Ovary (tissue), 9 donors: ENCODE measurements around the gene OLFM1. TPM values are rescaled to one million over a fixed set of nuclear protein-coding genes. Genes with fewer than 3 reads are reported as not detected.

ENCODE experiments used
- DNase-seq, 5 donors: peaks; one replicate each; pipeline ENCODE4 v3.0.0-alpha.2; 2019 to 2020
- H3K27ac ChIP-seq, 2 donors: fragments of 200-600 bp; one replicate each; pipeline versions ENCODE4 v1.5.1 to v1.8.0; 2019 to 2022
- H3K27me3 ChIP-seq: fragments of 200-600 bp; one replicate; pipeline ENCODE4 v1.8.0; 2022
- H3K36me3 ChIP-seq: fragments of 200-600 bp; sonication (generic); one replicate; pipeline ENCODE4 v1.5.1; 2019
- H3K4me1 ChIP-seq: one replicate; pipeline ENCODE4 v1.8.1; 2013; ENCODE audit warnings: mild to moderate bottlenecking, moderate library complexity; ENCODE audit not compliant: insufficient read depth
- H3K4me3 ChIP-seq: fragments of 200-600 bp; sonication (generic); one replicate; pipeline ENCODE4 v1.5.1; 2017
- H3K9me3 ChIP-seq, 2 donors: fragments of 200-600 bp in 1 of 2; sonication (generic) in 1 of 2; one replicate each; pipeline versions ENCODE4 v1.5.1 to v1.8.1; 2013 to 2019; ENCODE audit warnings: mild to moderate bottlenecking in 1 of 2, moderate library complexity in 1 of 2
- CTCF ChIP-seq, 3 donors: fragments of 450-650 bp in 2 of 3; fragments of 200-600 bp in 1 of 3; IDR thresholded peaks; one replicate each; pipeline versions ENCODE4 v1.5.1 to v1.8.0; 2016 to 2022; ENCODE audit warnings: antibody characterized with exemption in 3 of 3, mild to moderate bottlenecking in 1 of 3
- EP300 ChIP-seq: sonication (generic); formaldehyde crosslinking; IDR thresholded peaks from one replicate; pipeline ENCODE4 v1.6.1; 2017; ENCODE audit warnings: antibody characterized with exemption
- POLR2A ChIP-seq: fragments of 450-650 bp; IDR thresholded peaks from one replicate; pipeline ENCODE4 v1.6.1; 2017; ENCODE audit warnings: antibody characterized with exemption, mild to moderate bottlenecking, moderate library complexity
- WGBS, 3 donors: extraction: QIAGEN DNeasy Blood & Tissue Kit in 1 of 3; methylation state at CpG; one replicate each; pipeline versions ENCODE4 v1.1.5 to v1.1.7; 2013 to 2017; 5-methylcytosine and 5-hydroxymethylcytosine counted together
- intact Hi-C, 4 donors: fragments of 100-400 bp; cut with DNase I; formaldehyde crosslinking; loops; one replicate each; pipeline versions ENCODE4 v1.11.0 to v1.15.1; 2022 to 2023
- polyA plus RNA-seq, 2 donors: library from polyadenylated mRNA; stranded (reverse); fragments of 200-250 nt in 1 of 2; fragments of 350-450 nt in 1 of 2; fragmentation: Illumina TruSeq in 1 of 2; extraction: RNeasy Lipid Tissue Mini Kit (QIAGEN cat#74804) in 1 of 2; gene quantifications; one replicate each; pipeline ENCODE4 v1.2.3, GENCODE V29; 2013 to 2014
- total RNA-seq, 7 donors: library from RNA; depleted of rRNA in 2 of 7; stranded (reverse); fragments of >200 nt in 2 of 7; fragmentation: NEBNext Ultra II Directional in 3 of 7; extraction: Animal tissue kit (Norgen Biotek cat#: 25700) in 3 of 7; gene quantifications; one replicate each; pipeline versions ENCODE4 v1.1.0 to v1.2.4, GENCODE V29; 2016 to 2023
- donor health status: DM: no; HTN: no; CAD: no; lungs with moderate emphysema.
- donor health status: DM: no; HTN: no; CAD: no.
- donor health status: Bipolar disorder and iron deficiency.
- donor health status: DM: yes; HTN: yes; CAD: no.
- donor health status: DM: no; HTN: no; CAD: no.
- donor health status: DM: yes; HTN: yes; CAD: no.

OLFM1 gene
- total and polyA plus RNA-seq, 9 donors, result 6.5 to 40.0 (median 19.9) TPM

GRCh38 chr9:135129137-135129695, 41.7 kb downstream of the OLFM1 start:
- no peak for TF ChIP-seq CTCF (IDR thresholded peaks at IDR 0.05)
- no peak for TF ChIP-seq POLR2A
- TF ChIP-seq EP300, result no peak
- intact Hi-C loops, result no loop called here
- Histone ChIP-seq H3K27ac (no peak overlapping the region), H3K9me3 (no peaks in the 10 kb centered on the region), H3K4me1 (no peaks in the 10 kb centered on the region), H3K27me3 (no peaks in the 10 kb centered on the region), H3K36me3 (no peaks in the 10 kb centered on the region), H3K4me3 (no peak overlapping the region)
- DNase-seq, result no peak
- 85 to 93% (median 91%) methylated on average over 6 to 7 of the region's 7 CpGs for WGBS, 3 donors

DNA sequence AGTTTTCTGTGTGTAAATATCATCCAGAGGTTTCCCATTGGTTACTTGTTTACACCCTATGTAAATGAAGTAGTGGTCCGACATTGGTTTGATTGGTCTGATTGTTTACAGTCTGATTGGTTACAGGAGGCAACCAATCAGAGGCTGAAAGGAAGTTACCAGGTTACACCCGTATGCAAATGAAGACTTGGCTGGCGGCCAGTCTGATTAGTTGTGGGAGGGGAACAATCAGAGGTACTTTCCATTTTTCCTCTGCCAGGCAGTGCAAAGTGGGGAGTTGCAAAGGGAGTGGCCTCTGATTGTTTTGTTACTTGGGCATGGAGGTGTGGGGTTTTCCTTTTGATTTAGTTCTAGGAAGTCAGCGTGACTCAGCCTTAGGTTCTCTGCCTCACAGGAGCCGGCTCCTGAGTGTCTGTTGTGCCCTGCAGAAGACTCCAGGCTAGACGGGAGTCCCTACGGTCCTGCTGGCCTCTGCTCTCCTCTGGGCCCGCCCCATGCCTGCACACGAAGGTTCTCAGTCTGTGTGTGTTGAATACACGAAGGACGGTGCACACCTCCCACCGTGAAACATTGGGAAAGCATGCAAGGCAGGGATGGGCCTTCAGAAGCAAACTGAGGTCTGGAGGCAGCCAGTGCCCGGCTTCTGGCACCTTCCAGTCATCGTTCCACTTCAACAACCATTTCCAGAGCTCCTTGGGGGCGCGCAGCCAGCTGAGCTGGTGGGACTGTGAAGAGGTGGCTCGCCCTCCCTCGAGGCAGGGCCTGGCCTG, 42.9 kb downstream of the OLFM1 start:
- no peaks in the 10 kb centered on the region for H3K27me3 ChIP-seq

DNA sequence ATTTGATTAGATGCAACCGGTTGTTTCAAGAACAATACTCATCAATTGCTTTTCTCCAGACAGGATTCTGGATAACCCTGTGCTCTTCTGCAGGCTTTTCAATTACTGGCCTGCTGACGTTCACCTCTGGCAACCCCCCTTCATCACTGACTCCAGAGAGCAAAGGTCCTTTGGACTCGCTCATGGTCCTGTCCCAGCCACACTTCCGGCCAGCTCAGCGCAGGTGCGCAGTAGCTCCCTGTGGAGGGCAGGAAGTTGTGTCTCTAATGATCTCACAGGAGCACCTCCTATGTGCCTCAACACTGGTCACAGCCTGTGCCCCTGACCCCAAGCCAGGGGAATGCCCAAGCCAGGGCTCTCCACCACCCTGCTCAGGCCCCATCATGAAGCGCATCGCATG, 44.0 kb downstream of the OLFM1 start:
- Histone ChIP-seq H3K9me3 (no peaks in the 10 kb centered on the region), H3K27ac (no peak overlapping the region), H3K27me3 (no peaks in the 10 kb centered on the region), H3K36me3 (no peaks in the 10 kb centered on the region), H3K4me1 (no peaks in the 10 kb centered on the region), H3K4me3 (no peak overlapping the region)
- TF ChIP-seq EP300, result no peak
- no peak for TF ChIP-seq CTCF (IDR thresholded peaks at IDR 0.05)
- intact Hi-C loops, result no loop called here
- DNase-seq, result no peak
- 79 to 84% (median 83%) methylated on average over 8 of the region's 8 CpGs for WGBS, 3 donors

More for the DNA sequence above, 42.9 kb downstream of the OLFM1 start:
- Histone ChIP-seq H3K9me3 (no peaks in the 10 kb centered on the region), H3K4me3 (no peak overlapping the region), H3K27ac (no peak overlapping the region), H3K4me1 (no peaks in the 10 kb centered on the region), H3K36me3 (no peaks in the 10 kb centered on the region)
- 72 to 82% (median 74%) methylated on average over 18 of the region's 18 CpGs for WGBS, 3 donors
- intact Hi-C loops, result no loop called here
- no peak for DNase-seq
- no peak for TF ChIP-seq POLR2A
- no peak for TF ChIP-seq CTCF (IDR thresholded peaks at IDR 0.05)
- no peak for TF ChIP-seq EP300

- no peaks in the 10 kb centered on the region for H3K36me3 ChIP-seq
- TF ChIP-seq POLR2A (no peak), EP300 (no peak), CTCF (IDR thresholded peaks at IDR 0.05) (no peak)
- no peak for DNase-seq
- intact Hi-C loops, result no loop called here
- no peaks in the 10 kb centered on the region for H3K9me3 ChIP-seq
- H3K4me1 ChIP-seq, result no peaks in the 10 kb centered on the region
- H3K27me3 ChIP-seq, result no peaks in the 10 kb centered on the region
- 79 to 82% (median 81%) methylated on average over 18 of the region's 18 CpGs for WGBS, 3 donors
- no peak overlapping the region for H3K4me3 ChIP-seq
- no peak overlapping the region for H3K27ac ChIP-seq
These were observed 44.5 kb downstream of the OLFM1 start for GRCh38 chr9:135132008-135132407.
